GM19468 (cell line): ENCODE measurements around the gene MAN2B2.
A peak's percentile ranks its signal among the peaks of the same experiment; 100 is the strongest.

Experiments
- ATAC-seq: cut with Tn5 transposase; IDR thresholded peaks from one replicate; pipeline ENCODE4 v1.9.1; 2021; ENCODE audit warnings: mild to moderate bottlenecking, moderate library complexity, moderate number of reproducible peaks; ENCODE audit not compliant: unreplicated experiment; ENCODE audit errors: extremely low read depth

MAN2B2 gene

GRCh38 chr4:6591313-6591712 is 16.3 kb downstream of the MAN2B2 start:
- peak; percentile 72 for ATAC-seq

- ATAC-seq: no peak
Observed at GRCh38 chr4:6591781-6592180, 16.8 kb downstream of the MAN2B2 start.

- ATAC-seq: no peak
Observed at GRCh38 chr4:6592804-6593563, 18.0 kb downstream of the MAN2B2 start.

- ATAC-seq: no peak
Observed at GRCh38 chr4:6594341-6594740, 19.4 kb downstream of the MAN2B2 start.

- no peak for ATAC-seq
Observed at GRCh38 chr4:6594826-6595355, 19.9 kb downstream of the MAN2B2 start.

- no peak for ATAC-seq
Observed at GRCh38 chr4:6595897-6596537, 21.0 kb downstream of the MAN2B2 start.

GRCh38 chr4:6596948-6597347 is 22.0 kb downstream of the MAN2B2 start:
- no peak for ATAC-seq

GRCh38 chr4:6598127-6598526 is 23.1 kb downstream of the MAN2B2 start:
- no peak for ATAC-seq

- ATAC-seq: no peak
Observed at GRCh38 chr4:6598641-6599040, 23.7 kb downstream of the MAN2B2 start.

- ATAC-seq: no peak
Observed at GRCh38 chr4:6601661-6602250, 26.8 kb downstream of the MAN2B2 start.

GRCh38 chr4:6602289-6602688 is 27.3 kb downstream of the MAN2B2 start:
- ATAC-seq: no peak

- ATAC-seq: no peak
Observed at GRCh38 chr4:6603128-6603527, 28.1 kb downstream of the MAN2B2 start.

- ATAC-seq: no peak
Observed at GRCh38 chr4:6605114-6605513, 30.1 kb downstream of the MAN2B2 start.

GRCh38 chr4:6605605-6606004 is 30.6 kb downstream of the MAN2B2 start:
- no peak for ATAC-seq

- ATAC-seq: peak; percentile 26
Observed at GRCh38 chr4:6606465-6607235, 31.7 kb downstream of the MAN2B2 start.

GRCh38 chr4:6607368-6608055 is 32.5 kb downstream of the MAN2B2 start:
- ATAC-seq: no peak

GRCh38 chr4:6608758-6609414 is 33.9 kb downstream of the MAN2B2 start:
- no peak for ATAC-seq

GRCh38 chr4:6609415-6610079 is 34.6 kb downstream of the MAN2B2 start:
- ATAC-seq: no peak

GRCh38 chr4:6610856-6611430 is 36.0 kb downstream of the MAN2B2 start:
- ATAC-seq: no peak
